ENCODE data around the gene TPPP2.
"Not testable (repeated sequence)": the region's sequence is repeated elsewhere in the genome, so short reads cannot be mapped to it uniquely, and the experiment has no call there.

The TPPP2 gene

DNA sequence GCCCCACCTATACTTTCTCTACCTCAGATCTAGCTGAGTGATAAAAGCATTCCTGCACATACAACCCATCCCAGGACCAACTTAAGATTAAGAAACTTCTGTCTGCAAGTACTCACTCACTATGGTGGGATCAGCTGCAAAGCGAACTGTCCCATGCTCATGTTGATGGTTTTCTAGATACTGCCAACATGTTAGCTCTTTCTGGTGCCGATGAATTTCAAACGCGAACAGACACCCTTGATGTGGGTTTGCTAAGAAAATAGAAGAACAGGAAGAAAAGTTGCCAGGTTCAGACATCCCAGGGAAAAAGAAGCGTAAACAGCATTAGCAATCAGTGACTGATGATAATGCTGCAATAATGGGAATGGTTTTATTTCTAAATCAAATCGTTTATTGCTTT, 32.5 kb upstream of the TPPP2 start:
- H3K4me1 ChIP-seq (ENCODE audit: control insufficient read depth, insufficient read depth, low read length) = no peaks in the 10 kb centered on the region
- H3K36me3 ChIP-seq (ENCODE audit: control insufficient read depth, insufficient read depth, low read length) = peaks cover 13% of the 10 kb centered on the region
- H3K4me3 ChIP-seq (ENCODE audit: low read length) = no peak overlapping the region
- no CpG with 5 or more reads among the region's 6 CpGs for WGBS (ENCODE audit: insufficient coverage, insufficient read length)
- H3K27me3 ChIP-seq (ENCODE audit: control insufficient read depth, insufficient read depth, low read length) = no peaks in the 10 kb centered on the region
- no peak for DNase-seq (ENCODE audit: low read depth, low spot score)
- H3K27ac ChIP-seq (ENCODE audit: low read length) = no peak overlapping the region
- H3K9me3 ChIP-seq (ENCODE audit: control insufficient read depth, insufficient read depth, low read length) = no peaks in the 10 kb centered on the region

DNA sequence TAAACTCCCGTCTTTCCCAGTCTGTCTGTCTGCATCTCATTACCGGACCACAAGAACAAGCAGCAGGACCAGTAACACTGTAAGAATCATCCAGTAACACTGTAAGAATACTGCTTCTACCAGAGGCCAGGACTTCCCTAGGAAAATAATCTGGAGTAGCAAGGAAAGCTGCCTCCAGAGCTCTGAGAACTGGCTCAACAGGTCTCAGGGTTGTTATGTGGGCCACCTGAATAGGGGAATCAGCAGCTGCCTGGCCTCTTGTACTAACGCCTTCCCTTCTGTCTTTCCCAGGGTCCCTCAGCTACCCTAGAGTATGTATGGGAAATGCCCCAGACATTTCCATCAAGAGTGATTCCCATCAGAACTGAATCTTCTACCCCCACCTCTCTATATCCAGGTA, 31.9 kb upstream of the TPPP2 start:
- Histone ChIP-seq H3K27me3 (ENCODE audit: control insufficient read depth, insufficient read depth, low read length) (no peaks in the 10 kb centered on the region), H3K4me3 (ENCODE audit: low read length) (no peak overlapping the region), H3K9me3 (ENCODE audit: control insufficient read depth, insufficient read depth, low read length) (no peaks in the 10 kb centered on the region), H3K27ac (ENCODE audit: low read length) (no peak overlapping the region), H3K36me3 (ENCODE audit: control insufficient read depth, insufficient read depth, low read length) (peaks cover 13% of the 10 kb centered on the region), H3K4me1 (ENCODE audit: control insufficient read depth, insufficient read depth, low read length) (no peaks in the 10 kb centered on the region)
- no peak for DNase-seq (ENCODE audit: low read depth, low spot score)
- no CpG with 5 or more reads among the region's 3 CpGs for WGBS (ENCODE audit: insufficient coverage, insufficient read length)

DNA sequence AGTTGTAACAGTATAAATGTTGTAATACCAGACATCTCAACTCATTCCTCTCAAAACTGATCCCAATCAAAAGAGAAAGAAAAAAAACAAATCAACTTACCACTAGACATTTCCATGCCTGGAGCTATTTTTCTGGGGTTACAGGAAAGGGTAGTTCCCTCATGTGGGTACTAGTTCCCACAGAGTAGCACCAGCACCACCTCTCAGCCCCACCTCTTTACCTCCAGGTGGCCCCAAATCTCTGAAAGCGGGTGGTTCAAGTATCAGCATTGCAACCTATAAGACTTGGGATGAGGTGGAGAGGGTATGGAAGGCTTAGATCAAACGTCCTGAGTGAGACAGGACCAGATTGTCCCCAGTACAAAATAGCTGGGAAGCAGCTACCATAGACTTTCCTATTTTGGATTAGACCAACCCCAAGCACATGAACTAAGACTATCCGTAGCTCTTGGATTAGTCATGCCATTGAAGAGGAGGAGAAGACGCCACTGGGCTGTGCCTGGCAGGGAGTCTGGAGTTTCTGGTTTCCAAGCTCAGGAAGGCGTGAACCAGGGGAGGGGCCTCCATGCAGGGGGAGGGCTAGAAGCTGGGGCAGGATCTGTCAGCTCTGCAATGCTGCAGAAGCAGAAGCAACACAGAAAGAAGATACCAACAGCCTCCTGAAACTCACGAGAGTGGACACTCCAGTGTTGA, 31.2 kb upstream of the TPPP2 start, which contains the start of gene SLC39A2:
TSS of gene SLC39A2 (plus strand) at position 620 of the 693 bp plus-strand sequence. CDS start 154 bp downstream, outside the sequence.
- Histone ChIP-seq H3K36me3 (ENCODE audit: control insufficient read depth, insufficient read depth, low read length) (peaks cover 13% of the 10 kb centered on the region), H3K4me1 (ENCODE audit: control insufficient read depth, insufficient read depth, low read length) (no peaks in the 10 kb centered on the region), H3K27ac (ENCODE audit: low read length) (no peak within 1 kb of the TSS), H3K27me3 (ENCODE audit: control insufficient read depth, insufficient read depth, low read length) (no peaks in the 10 kb centered on the region), H3K9me3 (ENCODE audit: control insufficient read depth, insufficient read depth, low read length) (no peaks in the 10 kb centered on the region), H3K4me3 (ENCODE audit: low read length) (no peak within 1 kb of the TSS)
- no peak for DNase-seq (ENCODE audit: low read depth, low spot score)
- WGBS (ENCODE audit: insufficient coverage, insufficient read length) = no CpG with 5 or more reads among the region's 6 CpGs

GRCh38 chr14:20999591-20999990, 30.4 kb upstream of the TPPP2 start:
- Histone ChIP-seq H3K36me3 (ENCODE audit: control insufficient read depth, insufficient read depth, low read length) (peaks cover 9% of the 10 kb centered on the region), H3K9me3 (ENCODE audit: control insufficient read depth, insufficient read depth, low read length) (no peaks in the 10 kb centered on the region), H3K27ac (ENCODE audit: low read length) (no peak overlapping the region), H3K4me3 (ENCODE audit: low read length) (no peak overlapping the region), H3K4me1 (ENCODE audit: control insufficient read depth, insufficient read depth, low read length) (no peaks in the 10 kb centered on the region), H3K27me3 (ENCODE audit: control insufficient read depth, insufficient read depth, low read length) (no peaks in the 10 kb centered on the region)
- no peak for DNase-seq (ENCODE audit: low read depth, low spot score)
- WGBS (ENCODE audit: insufficient coverage, insufficient read length) = no CpG with 5 or more reads among the region's 4 CpGs

GRCh38 chr14:21001218-21001617, 28.8 kb upstream of the TPPP2 start:
- Histone ChIP-seq H3K4me1 (ENCODE audit: control insufficient read depth, insufficient read depth, low read length) (no peaks in the 10 kb centered on the region), H3K27ac (ENCODE audit: low read length) (no peak overlapping the region), H3K4me3 (ENCODE audit: low read length) (no peak overlapping the region), H3K9me3 (ENCODE audit: control insufficient read depth, insufficient read depth, low read length) (no peaks in the 10 kb centered on the region), H3K27me3 (ENCODE audit: control insufficient read depth, insufficient read depth, low read length) (no peaks in the 10 kb centered on the region), H3K36me3 (ENCODE audit: control insufficient read depth, insufficient read depth, low read length) (peaks cover 5% of the 10 kb centered on the region)
- no peak for DNase-seq (ENCODE audit: low read depth, low spot score)
- no CpG with 5 or more reads among the region's 7 CpGs for WGBS (ENCODE audit: insufficient coverage, insufficient read length)

GRCh38 chr14:21003788-21004346, 26.1 kb upstream of the TPPP2 start:
- H3K4me1 ChIP-seq (ENCODE audit: control insufficient read depth, insufficient read depth, low read length) = no peaks in the 10 kb centered on the region
- no peaks in the 10 kb centered on the region for H3K9me3 ChIP-seq (ENCODE audit: control insufficient read depth, insufficient read depth, low read length)
- WGBS (ENCODE audit: insufficient coverage, insufficient read length) = no CpG with 5 or more reads among the region's 14 CpGs
- no peaks in the 10 kb centered on the region for H3K27me3 ChIP-seq (ENCODE audit: control insufficient read depth, insufficient read depth, low read length)
- DNase-seq (ENCODE audit: low read depth, low spot score) = no peak
- no peak overlapping the region for H3K4me3 ChIP-seq (ENCODE audit: low read length)
- H3K36me3 ChIP-seq (ENCODE audit: control insufficient read depth, insufficient read depth, low read length) = no peaks in the 10 kb centered on the region
- no peak overlapping the region for H3K27ac ChIP-seq (ENCODE audit: low read length)

- H3K4me3 ChIP-seq (ENCODE audit: low read length); H3K27ac ChIP-seq (ENCODE audit: low read length); H3K27me3 ChIP-seq (ENCODE audit: control insufficient read depth, insufficient read depth, low read length); H3K4me1 ChIP-seq (ENCODE audit: control insufficient read depth, insufficient read depth, low read length); H3K36me3 ChIP-seq (ENCODE audit: control insufficient read depth, insufficient read depth, low read length); H3K9me3 ChIP-seq (ENCODE audit: control insufficient read depth, insufficient read depth, low read length); DNase-seq (ENCODE audit: low read depth, low spot score): not testable (repeated sequence)
- WGBS (ENCODE audit: insufficient coverage, insufficient read length) = no CpG with 5 or more reads among the region's 3 CpGs
Measured at GRCh38 chr14:21009721-21010120, 20.3 kb upstream of the TPPP2 start.

DNA sequence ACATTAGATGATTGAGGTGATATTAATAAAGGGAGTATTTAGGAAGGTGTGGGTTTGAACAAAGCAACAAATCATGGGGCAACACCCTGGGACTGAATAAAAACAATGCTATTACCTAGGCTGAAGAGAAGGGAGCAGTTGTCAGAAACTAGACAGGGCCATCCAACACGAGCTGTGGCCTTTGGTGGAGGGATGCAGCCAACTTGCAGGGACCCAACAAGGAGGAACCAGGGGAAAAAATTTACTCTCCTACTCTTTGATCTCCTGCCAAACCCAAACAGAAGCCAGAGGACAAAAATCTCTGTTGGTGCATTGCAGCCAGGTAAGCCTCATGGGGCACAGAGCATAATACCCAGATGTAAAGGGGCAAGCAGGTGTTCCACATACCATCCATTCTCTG, 18.9 kb upstream of the TPPP2 start:
- H3K36me3 ChIP-seq (ENCODE audit: control insufficient read depth, insufficient read depth, low read length) = no peaks in the 10 kb centered on the region
- no peaks in the 10 kb centered on the region for H3K27me3 ChIP-seq (ENCODE audit: control insufficient read depth, insufficient read depth, low read length)
- H3K27ac ChIP-seq (ENCODE audit: low read length) = no peak overlapping the region
- no CpG with 5 or more reads among the region's 1 CpG for WGBS (ENCODE audit: insufficient coverage, insufficient read length)
- H3K4me3 ChIP-seq (ENCODE audit: low read length) = no peak overlapping the region
- H3K9me3 ChIP-seq (ENCODE audit: control insufficient read depth, insufficient read depth, low read length) = no peaks in the 10 kb centered on the region
- DNase-seq (ENCODE audit: low read depth, low spot score) = no peak
- H3K4me1 ChIP-seq (ENCODE audit: control insufficient read depth, insufficient read depth, low read length) = no peaks in the 10 kb centered on the region; the same call in 1 of the 2 replicates

DNA sequence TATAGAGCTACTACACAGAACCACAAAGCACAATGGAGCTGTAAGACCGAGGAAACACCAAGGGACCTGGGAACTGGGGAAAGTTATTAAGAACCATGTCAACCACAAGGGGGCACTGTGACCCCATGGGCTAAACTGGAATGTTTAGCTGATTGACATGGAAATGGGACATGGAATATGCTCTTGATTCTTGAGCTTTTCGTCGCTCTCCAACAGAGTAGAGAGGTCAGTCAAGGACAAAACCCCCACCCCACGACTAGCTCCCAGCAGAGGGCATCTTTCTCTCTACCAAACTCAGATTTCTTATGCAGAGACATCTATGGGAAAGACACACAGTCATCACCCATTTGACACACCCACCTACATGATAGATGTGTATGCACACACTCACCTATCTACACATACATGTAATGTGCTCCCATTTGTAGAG, 15.2 kb upstream of the TPPP2 start:
- no peak overlapping the region for H3K4me3 ChIP-seq (ENCODE audit: low read length)
- DNase-seq (ENCODE audit: low read depth, low spot score) = peak; percentile 93
- no CpG with 5 or more reads among the region's 4 CpGs for WGBS (ENCODE audit: insufficient coverage, insufficient read length)

DNA sequence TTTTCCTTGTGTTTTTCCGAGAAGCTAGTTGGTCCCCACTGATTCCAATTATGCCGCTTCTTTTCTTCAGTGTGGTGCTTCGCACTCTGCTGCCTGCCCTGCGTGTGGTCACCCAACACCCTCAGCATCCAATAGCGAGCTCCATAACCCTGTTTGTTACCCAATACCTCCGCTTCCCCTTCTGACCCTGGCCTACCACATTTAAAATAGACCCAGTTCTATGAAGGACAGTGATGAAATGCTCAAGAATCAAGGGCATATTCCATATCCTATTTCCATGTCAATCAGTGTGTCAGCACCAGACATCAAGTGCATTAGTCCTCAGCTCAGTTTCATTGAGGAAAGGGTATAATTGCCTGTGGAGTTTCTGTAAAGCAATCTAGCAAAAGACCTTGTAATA, 14.7 kb upstream of the TPPP2 start:
- no peak overlapping the region for H3K27ac ChIP-seq (ENCODE audit: low read length)
- no peaks in the 10 kb centered on the region for H3K36me3 ChIP-seq (ENCODE audit: control insufficient read depth, insufficient read depth, low read length)
- no peaks in the 10 kb centered on the region; the same call in 1 of the 2 replicates for H3K4me1 ChIP-seq (ENCODE audit: control insufficient read depth, insufficient read depth, low read length)
- WGBS (ENCODE audit: insufficient coverage, insufficient read length) = no CpG with 5 or more reads among the region's 6 CpGs
- H3K9me3 ChIP-seq (ENCODE audit: control insufficient read depth, insufficient read depth, low read length) = no peaks in the 10 kb centered on the region
- no peak for DNase-seq (ENCODE audit: low read depth, low spot score)
- no peak overlapping the region for H3K4me3 ChIP-seq (ENCODE audit: low read length)
- H3K27me3 ChIP-seq (ENCODE audit: control insufficient read depth, insufficient read depth, low read length) = no peaks in the 10 kb centered on the region

More for the DNA sequence above, 15.2 kb upstream of the TPPP2 start:
- no peaks in the 10 kb centered on the region; the same call in 1 of the 2 replicates for H3K4me1 ChIP-seq (ENCODE audit: control insufficient read depth, insufficient read depth, low read length)
- H3K36me3 ChIP-seq (ENCODE audit: control insufficient read depth, insufficient read depth, low read length) = no peaks in the 10 kb centered on the region
- no peaks in the 10 kb centered on the region for H3K27me3 ChIP-seq (ENCODE audit: control insufficient read depth, insufficient read depth, low read length)
- H3K9me3 ChIP-seq (ENCODE audit: control insufficient read depth, insufficient read depth, low read length) = no peaks in the 10 kb centered on the region
- H3K27ac ChIP-seq (ENCODE audit: low read length) = no peak overlapping the region
